ENCODE measurements around the gene GATAD2B.
A peak's percentile ranks its signal among the peaks of the same experiment; 100 is the strongest.

GATAD2B gene

DNA sequence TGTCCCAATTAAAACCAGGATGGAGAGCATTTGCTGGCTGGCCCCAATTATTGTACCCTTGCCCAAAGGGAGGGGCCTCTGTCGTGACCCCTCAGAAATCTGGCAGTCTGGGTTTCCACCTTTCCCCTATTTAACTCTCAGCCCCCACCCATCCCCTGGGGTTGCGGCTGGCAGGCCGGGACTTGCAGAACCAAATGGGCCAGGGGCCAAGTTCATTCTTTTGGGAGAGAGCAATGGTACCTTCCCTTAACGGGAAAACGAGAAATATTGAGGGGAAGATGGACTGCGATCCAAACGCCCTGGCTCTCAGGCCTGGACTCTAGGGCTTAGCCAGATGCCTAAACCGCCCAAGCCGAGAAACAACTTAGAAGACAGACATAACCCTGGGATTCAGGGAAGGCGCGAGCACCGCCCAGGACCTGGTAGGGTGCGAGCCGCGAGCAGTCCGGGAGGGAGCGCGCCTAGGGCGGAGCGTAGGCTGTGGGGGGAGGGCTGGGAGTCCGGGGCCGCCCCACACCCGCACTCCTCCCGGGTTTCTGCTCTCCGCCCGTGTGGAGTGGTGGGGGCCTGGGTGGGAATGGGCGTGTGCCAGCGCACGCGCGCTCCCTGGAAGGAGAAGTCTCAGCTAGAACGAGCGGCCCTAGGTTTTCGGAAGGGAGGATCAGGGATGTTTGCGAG, 147.9 kb downstream of the GATAD2B start, which contains the start of gene SLC27A3 (continued):
- TF ChIP-seq, protein P1, sequence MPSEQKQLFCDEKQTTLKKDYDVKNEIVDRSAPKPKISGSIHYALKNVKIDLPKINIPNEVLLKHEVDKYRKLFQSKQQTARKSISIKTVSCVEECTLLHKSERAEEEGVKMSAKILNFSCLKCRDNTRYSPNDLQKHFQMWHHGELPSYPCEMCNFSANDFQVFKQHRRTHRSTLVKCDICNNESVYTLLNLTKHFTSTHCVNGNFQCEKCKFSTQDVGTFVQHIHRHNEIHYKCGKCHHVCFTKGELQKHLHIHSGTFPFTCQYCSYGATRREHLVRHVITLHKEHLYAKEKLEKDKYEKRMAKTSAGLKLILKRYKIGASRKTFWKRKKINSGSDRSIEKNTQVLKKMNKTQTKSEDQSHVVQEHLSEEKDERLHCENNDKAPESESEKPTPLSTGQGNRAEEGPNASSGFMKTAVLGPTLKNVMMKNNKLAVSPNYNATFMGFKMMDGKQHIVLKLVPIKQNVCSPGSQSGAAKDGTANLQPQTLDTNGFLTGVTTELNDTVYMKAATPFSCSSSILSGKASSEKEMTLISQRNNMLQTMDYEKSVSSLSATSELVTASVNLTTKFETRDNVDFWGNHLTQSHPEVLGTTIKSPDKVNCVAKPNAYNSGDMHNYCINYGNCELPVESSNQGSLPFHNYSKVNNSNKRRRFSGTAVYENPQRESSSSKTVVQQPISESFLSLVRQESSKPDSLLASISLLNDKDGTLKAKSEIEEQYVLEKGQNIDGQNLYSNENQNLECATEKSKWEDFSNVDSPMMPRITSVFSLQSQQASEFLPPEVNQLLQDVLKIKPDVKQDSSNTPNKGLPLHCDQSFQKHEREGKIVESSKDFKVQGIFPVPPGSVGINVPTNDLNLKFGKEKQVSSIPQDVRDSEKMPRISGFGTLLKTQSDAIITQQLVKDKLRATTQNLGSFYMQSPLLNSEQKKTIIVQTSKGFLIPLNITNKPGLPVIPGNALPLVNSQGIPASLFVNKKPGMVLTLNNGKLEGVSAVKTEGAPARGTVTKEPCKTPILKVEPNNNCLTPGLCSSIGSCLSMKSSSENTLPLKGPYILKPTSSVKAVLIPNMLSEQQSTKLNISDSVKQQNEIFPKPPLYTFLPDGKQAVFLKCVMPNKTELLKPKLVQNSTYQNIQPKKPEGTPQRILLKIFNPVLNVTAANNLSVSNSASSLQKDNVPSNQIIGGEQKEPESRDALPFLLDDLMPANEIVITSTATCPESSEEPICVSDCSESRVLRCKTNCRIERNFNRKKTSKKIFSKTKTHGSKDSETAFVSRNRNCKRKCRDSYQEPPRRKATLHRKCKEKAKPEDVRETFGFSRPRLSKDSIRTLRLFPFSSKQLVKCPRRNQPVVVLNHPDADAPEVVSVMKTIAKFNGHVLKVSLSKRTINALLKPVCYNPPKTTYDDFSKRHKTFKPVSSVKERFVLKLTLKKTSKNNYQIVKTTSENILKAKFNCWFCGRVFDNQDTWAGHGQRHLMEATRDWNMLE (tag by site-specific recombination; conservative IDR thresholded peaks at IDR 0.05; ENCODE audit: low read depth): no peak
- TF ChIP-seq ZNF16 (tag by site-specific recombination; IDR thresholded peaks at IDR 0.05; ENCODE audit: low read depth) (no peak), ZBTB48 (tag by site-specific recombination; IDR thresholded peaks at IDR 0.05) (0 out of 2 replicates have a peak, but pooled peaks have one; percentile 61), ZNF792 (tag by site-specific recombination; IDR thresholded peaks at IDR 0.05) (0 out of 2 replicates have a peak, but pooled peaks have one; percentile 19), ZEB2 (tag by site-specific recombination; IDR thresholded peaks at IDR 0.05) (peak; percentile 62; the same call in 1 of the 2 replicates), ZNF19 (tag by site-specific recombination; IDR thresholded peaks at IDR 0.05; ENCODE audit: low read depth) (no peak), ZNF558 (tag by site-specific recombination; IDR thresholded peaks at IDR 0.05) (no peak), SCRT2 (tag by site-specific recombination; IDR thresholded peaks at IDR 0.05) (no peak)
- TF ChIP-seq, protein P2, sequence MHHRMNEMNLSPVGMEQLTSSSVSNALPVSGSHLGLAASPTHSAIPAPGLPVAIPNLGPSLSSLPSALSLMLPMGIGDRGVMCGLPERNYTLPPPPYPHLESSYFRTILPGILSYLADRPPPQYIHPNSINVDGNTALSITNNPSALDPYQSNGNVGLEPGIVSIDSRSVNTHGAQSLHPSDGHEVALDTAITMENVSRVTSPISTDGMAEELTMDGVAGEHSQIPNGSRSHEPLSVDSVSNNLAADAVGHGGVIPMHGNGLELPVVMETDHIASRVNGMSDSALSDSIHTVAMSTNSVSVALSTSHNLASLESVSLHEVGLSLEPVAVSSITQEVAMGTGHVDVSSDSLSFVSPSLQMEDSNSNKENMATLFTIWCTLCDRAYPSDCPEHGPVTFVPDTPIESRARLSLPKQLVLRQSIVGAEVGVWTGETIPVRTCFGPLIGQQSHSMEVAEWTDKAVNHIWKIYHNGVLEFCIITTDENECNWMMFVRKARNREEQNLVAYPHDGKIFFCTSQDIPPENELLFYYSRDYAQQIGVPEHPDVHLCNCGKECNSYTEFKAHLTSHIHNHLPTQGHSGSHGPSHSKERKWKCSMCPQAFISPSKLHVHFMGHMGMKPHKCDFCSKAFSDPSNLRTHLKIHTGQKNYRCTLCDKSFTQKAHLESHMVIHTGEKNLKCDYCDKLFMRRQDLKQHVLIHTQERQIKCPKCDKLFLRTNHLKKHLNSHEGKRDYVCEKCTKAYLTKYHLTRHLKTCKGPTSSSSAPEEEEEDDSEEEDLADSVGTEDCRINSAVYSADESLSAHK (tag by site-specific recombination; IDR thresholded peaks at IDR 0.05): no peak

DNA sequence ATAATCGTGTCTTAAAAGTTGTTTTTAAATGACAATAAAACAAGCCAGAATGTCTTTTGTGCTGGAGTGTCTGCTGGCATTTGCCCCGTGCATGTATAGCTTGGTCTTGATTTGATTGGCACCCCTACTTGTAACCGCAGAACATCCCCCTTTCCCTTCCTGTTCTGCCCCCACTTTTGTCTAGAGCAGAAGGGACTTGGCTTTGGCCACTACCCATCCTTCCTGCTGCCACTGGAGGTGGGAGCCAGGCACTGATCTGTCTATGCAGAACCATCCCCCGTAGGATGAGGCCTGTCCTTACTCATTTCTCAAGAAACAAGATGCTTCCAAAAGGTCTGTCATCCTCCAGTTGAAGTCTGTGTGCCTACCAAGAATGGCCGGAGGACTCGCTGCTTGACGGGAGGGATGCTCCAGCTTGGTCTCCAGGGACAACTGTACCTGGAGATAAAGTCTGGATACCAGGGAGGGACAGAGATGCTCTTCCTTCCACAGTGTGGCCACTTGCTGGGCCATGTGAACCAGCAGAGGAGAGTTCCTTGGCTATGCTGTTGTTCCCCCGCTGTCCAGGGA, 148.7 kb downstream of the GATAD2B start:
- H3K4me1 ChIP-seq (ENCODE audit: control insufficient read depth, insufficient read depth, low read length): peaks cover 8% of the 10 kb centered on the region
- no peak overlapping the region for H3K27ac ChIP-seq (ENCODE audit: extremely low read depth, low read depth, low read length)
- no peaks in the 10 kb centered on the region for H3K9me3 ChIP-seq (ENCODE audit: control insufficient read depth, insufficient read depth, low read depth, low read length)
- peaks cover 7 to 59% of the 10 kb centered on the region in 2 experiments for H3K36me3 ChIP-seq (ENCODE audit: control insufficient read depth in 2 of 2, insufficient read depth in 1 of 2, low read length in 2 of 2)
- POLR2A ChIA-PET: interaction anchor here (0.7 kb wide), 1 partner anchor 140 kb away, joined by 6 read pairs; no protein-coding TSS in a partner anchor
- CTCF ChIA-PET: interaction anchor here (0.6 to 0.8 kb wide), 3 partner anchors 40 to 328 kb away, joined by 3 to 4 read pairs (median 4); no protein-coding TSS in a partner anchor
- H3K4me3 ChIP-seq (ENCODE audit: low read depth, low read length): no peak overlapping the region
- TF ChIP-seq ZNF341 (tag by site-specific recombination; IDR thresholded peaks at IDR 0.05; ENCODE audit: low read depth): peak; percentile 45; the same call in 1 of the 2 replicates
- TF ChIP-seq, protein P3, sequence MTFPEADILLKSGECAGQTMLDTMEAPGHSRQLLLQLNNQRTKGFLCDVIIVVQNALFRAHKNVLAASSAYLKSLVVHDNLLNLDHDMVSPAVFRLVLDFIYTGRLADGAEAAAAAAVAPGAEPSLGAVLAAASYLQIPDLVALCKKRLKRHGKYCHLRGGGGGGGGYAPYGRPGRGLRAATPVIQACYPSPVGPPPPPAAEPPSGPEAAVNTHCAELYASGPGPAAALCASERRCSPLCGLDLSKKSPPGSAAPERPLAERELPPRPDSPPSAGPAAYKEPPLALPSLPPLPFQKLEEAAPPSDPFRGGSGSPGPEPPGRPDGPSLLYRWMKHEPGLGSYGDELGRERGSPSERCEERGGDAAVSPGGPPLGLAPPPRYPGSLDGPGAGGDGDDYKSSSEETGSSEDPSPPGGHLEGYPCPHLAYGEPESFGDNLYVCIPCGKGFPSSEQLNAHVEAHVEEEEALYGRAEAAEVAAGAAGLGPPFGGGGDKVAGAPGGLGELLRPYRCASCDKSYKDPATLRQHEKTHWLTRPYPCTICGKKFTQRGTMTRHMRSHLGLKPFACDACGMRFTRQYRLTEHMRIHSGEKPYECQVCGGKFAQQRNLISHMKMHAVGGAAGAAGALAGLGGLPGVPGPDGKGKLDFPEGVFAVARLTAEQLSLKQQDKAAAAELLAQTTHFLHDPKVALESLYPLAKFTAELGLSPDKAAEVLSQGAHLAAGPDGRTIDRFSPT (tag by site-specific recombination; IDR thresholded peaks at IDR 0.05): no peak
- TF ChIP-seq ZNF768 (tag by site-specific recombination; IDR thresholded peaks at IDR 0.05): no peak
